ENCODE measurements around the gene PATJ. TPM values are rescaled to one million over a fixed set of nuclear protein-coding genes. Genes with fewer than 3 reads are reported as not detected.

The PATJ gene
- total and polyA plus RNA-seq, 2 experiments from 2014 or later, result 20.0 to 44.8 TPM

GRCh38 chr1:62003777-62004176, 261.5 kb downstream of the PATJ start:
- no peak overlapping the region for H3K4me2 ChIP-seq
- no peak overlapping the region for H3K4me3 ChIP-seq
- no peaks in the 10 kb centered on the region for H4K20me1 ChIP-seq (ENCODE audit: insufficient read depth, poor library complexity, severe bottlenecking)
- no peaks in the 10 kb centered on the region for H3K4me1 ChIP-seq (ENCODE audit: insufficient read depth)
- no peaks in the 10 kb centered on the region for H3K27me3 ChIP-seq
- no peaks in the 10 kb centered on the region for H3K36me3 ChIP-seq (replicated peaks; ENCODE audit: insufficient read depth, low read depth)
- H3K9me2 ChIP-seq (replicated peaks; ENCODE audit: insufficient read depth), result no peaks in the 10 kb centered on the region
- H2AFZ ChIP-seq, result no peak overlapping the region
- 98% methylated on average over 2 of the region's 2 CpGs for WGBS (ENCODE audit: low lambda C conversion rate, missing lambda C conversion rate)
- H3K79me2 ChIP-seq, result no peaks in the 10 kb centered on the region
- TF ChIP-seq EZH2phosphoT487 (IDR thresholded peaks at IDR 0.05; ENCODE audit: low read depth, severe bottlenecking, unreplicated experiment) (no peak), EZH2 (IDR thresholded peaks at IDR 0.05; ENCODE audit: borderline replicate concordance) (no peak), CTCF (IDR thresholded peaks at IDR 0.05; ENCODE audit: poor library complexity) (no peak)
- H3K9me3 ChIP-seq (ENCODE audit: low read depth), result no peaks in the 10 kb centered on the region
- no peak for DNase-seq (ENCODE audit: low spot score)
- no peak overlapping the region for H3K27ac ChIP-seq

GRCh38 chr1:62006690-62007089, 264.4 kb downstream of the PATJ start:
- Histone ChIP-seq H3K36me3 (replicated peaks; ENCODE audit: insufficient read depth, low read depth) (no peaks in the 10 kb centered on the region), H3K4me1 (ENCODE audit: insufficient read depth) (no peaks in the 10 kb centered on the region), H3K79me2 (no peaks in the 10 kb centered on the region), H3K9me3 (ENCODE audit: low read depth) (no peaks in the 10 kb centered on the region), H4K20me1 (ENCODE audit: insufficient read depth, poor library complexity, severe bottlenecking) (no peaks in the 10 kb centered on the region), H3K27ac (no peak overlapping the region), H3K4me3 (no peak overlapping the region), H3K4me2 (no peak overlapping the region), H3K27me3 (no peaks in the 10 kb centered on the region), H2AFZ (no peak overlapping the region), H3K9me2 (replicated peaks; ENCODE audit: insufficient read depth) (no peaks in the 10 kb centered on the region)
- WGBS (ENCODE audit: low lambda C conversion rate, missing lambda C conversion rate), result 71% methylated on average over 2 of the region's 2 CpGs
- no peak for TF ChIP-seq EZH2phosphoT487 (IDR thresholded peaks at IDR 0.05; ENCODE audit: low read depth, severe bottlenecking, unreplicated experiment)
- no peak for TF ChIP-seq EZH2 (IDR thresholded peaks at IDR 0.05; ENCODE audit: borderline replicate concordance)
- no peak for DNase-seq (ENCODE audit: low spot score)

- H3K36me3 ChIP-seq (replicated peaks; ENCODE audit: insufficient read depth, low read depth), result no peaks in the 10 kb centered on the region
- WGBS (ENCODE audit: low lambda C conversion rate, missing lambda C conversion rate), result 69% methylated on average over 4 of the region's 4 CpGs
- TF ChIP-seq EZH2 (IDR thresholded peaks at IDR 0.05; ENCODE audit: borderline replicate concordance) (no peak), CTCF (IDR thresholded peaks at IDR 0.05; ENCODE audit: poor library complexity) (no peak), EZH2phosphoT487 (IDR thresholded peaks at IDR 0.05; ENCODE audit: low read depth, severe bottlenecking, unreplicated experiment) (no peak)
Observed at GRCh38 chr1:62011006-62011405, 268.7 kb downstream of the PATJ start.

GRCh38 chr1:62012095-62012494, 269.8 kb downstream of the PATJ start:
- Histone ChIP-seq H3K4me3 (no peak overlapping the region), H3K9me3 (ENCODE audit: low read depth) (no peaks in the 10 kb centered on the region), H3K4me2 (no peak overlapping the region), H4K20me1 (ENCODE audit: insufficient read depth, poor library complexity, severe bottlenecking) (no peaks in the 10 kb centered on the region), H3K4me1 (ENCODE audit: insufficient read depth) (no peaks in the 10 kb centered on the region), H3K79me2 (no peaks in the 10 kb centered on the region), H3K27ac (no peak overlapping the region), H3K36me3 (replicated peaks; ENCODE audit: insufficient read depth, low read depth) (no peaks in the 10 kb centered on the region), H2AFZ (no peak overlapping the region), H3K27me3 (no peaks in the 10 kb centered on the region), H3K9me2 (replicated peaks; ENCODE audit: insufficient read depth) (no peaks in the 10 kb centered on the region)
- TF ChIP-seq CTCF (IDR thresholded peaks at IDR 0.05; ENCODE audit: poor library complexity) (no peak), EZH2 (IDR thresholded peaks at IDR 0.05; ENCODE audit: borderline replicate concordance) (no peak), EZH2phosphoT487 (IDR thresholded peaks at IDR 0.05; ENCODE audit: low read depth, severe bottlenecking, unreplicated experiment) (no peak)
- WGBS (ENCODE audit: low lambda C conversion rate, missing lambda C conversion rate), result 86% methylated on average over 1 of the region's 1 CpG
- no peak for DNase-seq (ENCODE audit: low spot score)

More at GRCh38 chr1:62011006-62011405, 268.7 kb downstream of the PATJ start:
- no peak overlapping the region for H3K4me3 ChIP-seq
- H2AFZ ChIP-seq, result no peak overlapping the region
- H3K9me2 ChIP-seq (replicated peaks; ENCODE audit: insufficient read depth), result no peaks in the 10 kb centered on the region
- no peaks in the 10 kb centered on the region for H3K27me3 ChIP-seq
- no peak overlapping the region for H3K4me2 ChIP-seq
- no peak overlapping the region for H3K27ac ChIP-seq
- no peaks in the 10 kb centered on the region for H3K9me3 ChIP-seq (ENCODE audit: low read depth)
- DNase-seq (ENCODE audit: low spot score), result no peak
- no peaks in the 10 kb centered on the region for H3K79me2 ChIP-seq
- no peaks in the 10 kb centered on the region for H3K4me1 ChIP-seq (ENCODE audit: insufficient read depth)
- no peaks in the 10 kb centered on the region for H4K20me1 ChIP-seq (ENCODE audit: insufficient read depth, poor library complexity, severe bottlenecking)

Data from hepatocyte (in vitro differentiated cells).